KMS-11 (cell line): ENCODE measurements around the gene NSG1.

Experiments used
- H2AFZ ChIP-seq: fragments of 200-600 bp; sonication (generic); 2 replicates; pipeline ENCODE4 v1.6.1; 2016; ENCODE audit warnings: antibody characterized with exemption, mixed run types, low read depth
- H3K27ac ChIP-seq: fragments of 200-600 bp; sonication (generic); 2 replicates; pipeline ENCODE4 v1.6.1; 2016; ENCODE audit warnings: mild to moderate bottlenecking, mixed run types
- H3K27me3 ChIP-seq: fragments of 200-600 bp; sonication (generic); 2 replicates; pipeline ENCODE4 v1.6.1; 2017; ENCODE audit warnings: mild to moderate bottlenecking, low read depth, mixed run types, moderate library complexity; ENCODE audit not compliant: insufficient read depth
- H3K36me3 ChIP-seq: fragments of 200-600 bp; sonication (generic); 2 replicates; pipeline ENCODE4 v1.6.1; 2017; ENCODE audit warnings: mild to moderate bottlenecking, mixed run types; ENCODE audit not compliant: insufficient read depth
- H3K4me1 ChIP-seq: fragments of 200-600 bp; sonication (generic); 2 replicates; pipeline ENCODE4 v1.6.1; 2016; ENCODE audit warnings: mild to moderate bottlenecking, low read depth, mixed run types; ENCODE audit not compliant: poor library complexity, severe bottlenecking
- H3K4me2 ChIP-seq: fragments of 200-600 bp; sonication (generic); 2 replicates; pipeline ENCODE4 v1.7.0; 2016; ENCODE audit warnings: mild to moderate bottlenecking, mixed run types
- H3K4me3 ChIP-seq: fragments of 200-600 bp; sonication (generic); IDR thresholded peaks from 2 replicates; pipeline ENCODE4 v1.6.1; 2017; ENCODE audit warnings: low read depth, low read length, mixed read lengths; ENCODE audit not compliant: insufficient read depth
- H3K79me2 ChIP-seq: fragments of 200-600 bp; sonication (generic); 2 replicates; pipeline ENCODE4 v1.6.1; 2016; ENCODE audit warnings: low read depth, mixed run types; ENCODE audit not compliant: insufficient read depth
- H3K9ac ChIP-seq: fragments of 200-600 bp; sonication (generic); 2 replicates; pipeline ENCODE4 v1.6.1; 2016; ENCODE audit warnings: mild to moderate bottlenecking, mixed run types
- H4K20me1 ChIP-seq: fragments of 200-600 bp; sonication (generic); 2 replicates; pipeline ENCODE4 v1.6.1; 2016; ENCODE audit warnings: mild to moderate bottlenecking, mixed run types; ENCODE audit not compliant: insufficient read depth
- CTCF ChIP-seq: fragments of 200-600 bp; sonication (generic); conservative IDR thresholded peaks from 2 replicates; pipeline ENCODE4 v1.6.1; 2017; ENCODE audit warnings: low read depth, mild to moderate bottlenecking, antibody characterized with exemption, low read length, moderate library complexity, mixed read lengths

Gene NSG1

GRCh38 chr4:4440333-4441061 is 53.6 kb downstream of the NSG1 start:
- Histone ChIP-seq H3K4me1 (no peaks in the 10 kb centered on the region), H3K27me3 (no peaks in the 10 kb centered on the region), H2AFZ (no peak overlapping the region), H3K9ac (no peak overlapping the region), H3K4me2 (no peak overlapping the region), H3K4me3 (no peak overlapping the region), H3K27ac (no peak overlapping the region), H4K20me1 (no peaks in the 10 kb centered on the region), H3K36me3 (no peaks in the 10 kb centered on the region), H3K79me2 (no peaks in the 10 kb centered on the region)
- TF ChIP-seq CTCF: no peak

- Histone ChIP-seq H3K27me3 (no peaks in the 10 kb centered on the region), H3K36me3 (no peaks in the 10 kb centered on the region), H3K4me3 (no peak overlapping the region), H2AFZ (no peak overlapping the region), H3K9ac (no peak overlapping the region), H3K4me1 (no peaks in the 10 kb centered on the region), H3K27ac (no peak overlapping the region), H3K4me2 (no peak overlapping the region), H4K20me1 (no peaks in the 10 kb centered on the region), H3K79me2 (no peaks in the 10 kb centered on the region)
- TF ChIP-seq CTCF: no peak
These were observed 56.9 kb downstream of the NSG1 start for GRCh38 chr4:4443821-4444220.

- no peaks in the 10 kb centered on the region for H3K36me3 ChIP-seq
- no peaks in the 10 kb centered on the region for H3K4me1 ChIP-seq
- no peaks in the 10 kb centered on the region for H3K27me3 ChIP-seq
- no peak overlapping the region for H3K4me2 ChIP-seq
- no peak for TF ChIP-seq CTCF
- no peak overlapping the region for H3K4me3 ChIP-seq
- H3K27ac ChIP-seq: no peak overlapping the region
- H4K20me1 ChIP-seq: no peaks in the 10 kb centered on the region
- H2AFZ ChIP-seq: no peak overlapping the region
- H3K9ac ChIP-seq: no peak overlapping the region
- no peaks in the 10 kb centered on the region for H3K79me2 ChIP-seq
These were observed 59.5 kb downstream of the NSG1 start for GRCh38 chr4:4446434-4446833.

- 0 out of 2 replicates have a peak overlapping the region, but pooled peaks have one; percentile 15 for H3K9ac ChIP-seq
- H3K27me3 ChIP-seq: no peaks in the 10 kb centered on the region
- peaks cover 23% of the 10 kb centered on the region for H3K4me1 ChIP-seq
- peak overlapping the region; percentile 52; the same call in 1 of the 2 replicates for H3K27ac ChIP-seq
- no peaks in the 10 kb centered on the region for H3K36me3 ChIP-seq
- peak overlapping the region; percentile 42; the same call in 1 of the 2 replicates for H3K4me2 ChIP-seq
- H3K79me2 ChIP-seq: no peaks in the 10 kb centered on the region
- no peak overlapping the region for H2AFZ ChIP-seq
- TF ChIP-seq CTCF: no peak
- H4K20me1 ChIP-seq: no peaks in the 10 kb centered on the region
- H3K4me3 ChIP-seq: no peak overlapping the region
These were observed 68.4 kb downstream of the NSG1 start for GRCh38 chr4:4455210-4455865.
